Activated naive CD4-positive, alpha-beta T cell treated with anti-CD3 and anti-CD28 coated beads, Interleukin-2, amount 10 ng/mL, durations not matched to agents 7 days and 5 days (primary cell): ENCODE measurements around the gene SOBP.
A peak's percentile ranks its signal among the peaks of the same experiment; 100 is the strongest.

Source experiments
- CTCF ChIA-PET: fragments of 350-600 bp; sonication (Branson Sonifier 250); formaldehyde crosslinking; loops from one replicate; lab custom pipeline; 2021; ENCODE audit warnings: antibody characterized with exemption; lab: Charles Lee
- DNase-seq: peaks from one replicate; pipeline ENCODE4 v3.0.0-alpha.2; 2020
- H3K27ac Mint-ChIP-seq: one replicate; pipeline ENCODE4 v1.8.0; 2021; ENCODE audit warnings: mild to moderate bottlenecking, moderate library complexity, mixed read lengths
- H3K27me3 Mint-ChIP-seq: one replicate; pipeline ENCODE4 v1.8.0; 2021; ENCODE audit warnings: mild to moderate bottlenecking, mixed read lengths
- H3K36me3 Mint-ChIP-seq: one replicate; pipeline ENCODE4 v1.8.0; 2021; ENCODE audit warnings: mixed read lengths
- H3K4me1 Mint-ChIP-seq: one replicate; pipeline ENCODE4 v1.8.0; 2021; ENCODE audit warnings: mixed read lengths
- H3K4me3 Mint-ChIP-seq: one replicate; pipeline ENCODE4 v1.8.0; 2021; ENCODE audit warnings: mild to moderate bottlenecking, moderate library complexity, mixed read lengths
- H3K9me3 Mint-ChIP-seq: one replicate; pipeline ENCODE4 v1.8.0; 2021; ENCODE audit warnings: mixed read lengths

Gene SOBP

GRCh38 chr6:107603006-107603370, 113.1 kb downstream of the SOBP start:
- CTCF ChIA-PET: no interaction called here
- no peaks in the 10 kb centered on the region for H3K4me1 Mint-ChIP-seq
- H3K27me3 Mint-ChIP-seq: peaks cover 30% of the 10 kb centered on the region
- H3K9me3 Mint-ChIP-seq: no peaks in the 10 kb centered on the region
- no peak for DNase-seq
- H3K36me3 Mint-ChIP-seq: no peaks in the 10 kb centered on the region
- H3K4me3 Mint-ChIP-seq: no peak overlapping the region
- H3K27ac Mint-ChIP-seq: no peak overlapping the region

- peaks cover 27% of the 10 kb centered on the region for H3K27me3 Mint-ChIP-seq
- CTCF ChIA-PET: no interaction called here
- H3K4me3 Mint-ChIP-seq: no peak overlapping the region
- H3K27ac Mint-ChIP-seq: no peak overlapping the region
- H3K4me1 Mint-ChIP-seq: no peaks in the 10 kb centered on the region
- no peaks in the 10 kb centered on the region for H3K36me3 Mint-ChIP-seq
- no peaks in the 10 kb centered on the region for H3K9me3 Mint-ChIP-seq
- DNase-seq: no peak
These were observed 114.6 kb downstream of the SOBP start for GRCh38 chr6:107604549-107604948.

GRCh38 chr6:107606407-107606806, 116.5 kb downstream of the SOBP start:
- H3K9me3 Mint-ChIP-seq: no peaks in the 10 kb centered on the region
- CTCF ChIA-PET: no interaction called here

GRCh38 chr6:107607116-107607515, 117.2 kb downstream of the SOBP start:
- CTCF ChIA-PET: interaction anchor here (1.2 kb wide), 1 partner anchor 22 kb away, joined by 4 read pairs; no protein-coding TSS in a partner anchor

More at GRCh38 chr6:107606407-107606806, 116.5 kb downstream of the SOBP start:
- Mint-ChIP-seq H3K27ac (no peak overlapping the region), H3K4me1 (no peaks in the 10 kb centered on the region), H3K27me3 (peaks cover 34% of the 10 kb centered on the region), H3K36me3 (no peaks in the 10 kb centered on the region), H3K4me3 (no peak overlapping the region)
- no peak for DNase-seq

GRCh38 chr6:107611094-107611810, 121.3 kb downstream of the SOBP start:
- no peaks in the 10 kb centered on the region for H3K4me1 Mint-ChIP-seq
- no peak overlapping the region for H3K4me3 Mint-ChIP-seq
- H3K27ac Mint-ChIP-seq: no peak overlapping the region
- CTCF ChIA-PET: no interaction called here
- peaks cover 36% of the 10 kb centered on the region for H3K27me3 Mint-ChIP-seq
- DNase-seq: no peak
- H3K36me3 Mint-ChIP-seq: no peaks in the 10 kb centered on the region
- H3K9me3 Mint-ChIP-seq: no peaks in the 10 kb centered on the region

More at GRCh38 chr6:107607116-107607515, 117.2 kb downstream of the SOBP start:
- no peak for DNase-seq
- Mint-ChIP-seq H3K4me1 (no peaks in the 10 kb centered on the region), H3K9me3 (no peaks in the 10 kb centered on the region), H3K36me3 (no peaks in the 10 kb centered on the region), H3K4me3 (no peak overlapping the region), H3K27ac (no peak overlapping the region), H3K27me3 (peaks cover 34% of the 10 kb centered on the region)

- H3K27ac Mint-ChIP-seq: no peak overlapping the region
- H3K4me1 Mint-ChIP-seq: peaks cover under 1% of the 10 kb centered on the region
- H3K36me3 Mint-ChIP-seq: no peaks in the 10 kb centered on the region
- peaks cover 30% of the 10 kb centered on the region for H3K27me3 Mint-ChIP-seq
- no peak for DNase-seq
- H3K9me3 Mint-ChIP-seq: no peaks in the 10 kb centered on the region
- H3K4me3 Mint-ChIP-seq: no peak overlapping the region
- CTCF ChIA-PET: no interaction called here
These were observed 123.0 kb downstream of the SOBP start for GRCh38 chr6:107612762-107613415.

- no peaks in the 10 kb centered on the region for H3K36me3 Mint-ChIP-seq
- H3K27ac Mint-ChIP-seq: no peak overlapping the region
- H3K4me3 Mint-ChIP-seq: no peak overlapping the region
- peaks cover 27% of the 10 kb centered on the region for H3K27me3 Mint-ChIP-seq
- no peaks in the 10 kb centered on the region for H3K9me3 Mint-ChIP-seq
- CTCF ChIA-PET: no interaction called here
- peaks cover 10% of the 10 kb centered on the region for H3K4me1 Mint-ChIP-seq
- DNase-seq: no peak
These were observed 123.9 kb downstream of the SOBP start for GRCh38 chr6:107613651-107614379.

- peaks cover 27% of the 10 kb centered on the region for H3K27me3 Mint-ChIP-seq
- no peaks in the 10 kb centered on the region for H3K9me3 Mint-ChIP-seq
- CTCF ChIA-PET: no interaction called here
- peaks cover 16% of the 10 kb centered on the region for H3K4me1 Mint-ChIP-seq
- DNase-seq: no peak
- no peaks in the 10 kb centered on the region for H3K36me3 Mint-ChIP-seq
- H3K27ac Mint-ChIP-seq: no peak overlapping the region
- no peak overlapping the region for H3K4me3 Mint-ChIP-seq
These were observed 124.9 kb downstream of the SOBP start for GRCh38 chr6:107614828-107615227.

- H3K4me3 Mint-ChIP-seq: no peak overlapping the region
- peaks cover 19% of the 10 kb centered on the region for H3K27me3 Mint-ChIP-seq
- no peak for DNase-seq
- H3K9me3 Mint-ChIP-seq: no peaks in the 10 kb centered on the region
- H3K4me1 Mint-ChIP-seq: peaks cover 32% of the 10 kb centered on the region
- H3K27ac Mint-ChIP-seq: no peak overlapping the region
- H3K36me3 Mint-ChIP-seq: no peaks in the 10 kb centered on the region
- CTCF ChIA-PET: no interaction called here
These were observed 126.9 kb downstream of the SOBP start for GRCh38 chr6:107616775-107617174.

GRCh38 chr6:107617341-107617932, 127.5 kb downstream of the SOBP start:
- H3K36me3 Mint-ChIP-seq: no peaks in the 10 kb centered on the region
- no peak overlapping the region for H3K4me3 Mint-ChIP-seq
- DNase-seq: no peak
- no peak overlapping the region for H3K27ac Mint-ChIP-seq
- H3K27me3 Mint-ChIP-seq: peaks cover 23% of the 10 kb centered on the region
- CTCF ChIA-PET: no interaction called here
- peaks cover 32% of the 10 kb centered on the region for H3K4me1 Mint-ChIP-seq
- H3K9me3 Mint-ChIP-seq: no peaks in the 10 kb centered on the region

- Mint-ChIP-seq H3K9me3 (no peaks in the 10 kb centered on the region), H3K27me3 (peaks cover 26% of the 10 kb centered on the region), H3K4me1 (peaks cover 32% of the 10 kb centered on the region), H3K27ac (peak overlapping the region; percentile 74), H3K36me3 (no peaks in the 10 kb centered on the region), H3K4me3 (no peak overlapping the region)
- DNase-seq: peak; percentile 72
- CTCF ChIA-PET: interaction anchor here (0.7 kb wide), 1 partner anchor 38 kb away, joined by 3 read pairs; no protein-coding TSS in a partner anchor
These were observed 128.8 kb downstream of the SOBP start for GRCh38 chr6:107618672-107619071.

GRCh38 chr6:107620732-107621131, 130.8 kb downstream of the SOBP start:
- Mint-ChIP-seq H3K9me3 (no peaks in the 10 kb centered on the region), H3K4me1 (peaks cover 32% of the 10 kb centered on the region), H3K36me3 (no peaks in the 10 kb centered on the region), H3K4me3 (no peak overlapping the region), H3K27me3 (peaks cover 21% of the 10 kb centered on the region), H3K27ac (no peak overlapping the region)
- no peak for DNase-seq
- CTCF ChIA-PET: no interaction called here

GRCh38 chr6:107621229-107621937, 131.5 kb downstream of the SOBP start:
- peaks cover 32% of the 10 kb centered on the region for H3K4me1 Mint-ChIP-seq
- CTCF ChIA-PET: no interaction called here
- no peak for DNase-seq
- no peaks in the 10 kb centered on the region for H3K9me3 Mint-ChIP-seq
- H3K27me3 Mint-ChIP-seq: peaks cover 17% of the 10 kb centered on the region
- no peak overlapping the region for H3K4me3 Mint-ChIP-seq
- no peaks in the 10 kb centered on the region for H3K36me3 Mint-ChIP-seq
- no peak overlapping the region for H3K27ac Mint-ChIP-seq

GRCh38 chr6:107622269-107622668, 132.4 kb downstream of the SOBP start:
- no peak overlapping the region for H3K4me3 Mint-ChIP-seq
- CTCF ChIA-PET: no interaction called here
- H3K27ac Mint-ChIP-seq: no peak overlapping the region

More at GRCh38 chr6:107622269-107622668, 132.4 kb downstream of the SOBP start:
- H3K4me1 Mint-ChIP-seq: peaks cover 32% of the 10 kb centered on the region
- no peak for DNase-seq
- H3K9me3 Mint-ChIP-seq: no peaks in the 10 kb centered on the region
- H3K27me3 Mint-ChIP-seq: peaks cover 18% of the 10 kb centered on the region
- no peaks in the 10 kb centered on the region for H3K36me3 Mint-ChIP-seq
